Erythroblast (primary cell): ENCODE results near the gene PSMC5.
A peak's percentile ranks its signal among the peaks of the same experiment; 100 is the strongest.

ENCODE experiments used
- DNase-seq, 2 experiments: peaks; one replicate each; lab custom pipeline; 2025; lab: John Stamatoyannopoulos, UW
- GATA1 ChIP-seq: IDR thresholded peaks from 2 replicates; pipeline ENCODE4 v1.6.1; 2011; ENCODE audit warnings: low read depth, mild to moderate bottlenecking, control low read depth, low read length, moderate library complexity
- POLR2A ChIP-seq: IDR thresholded peaks from 2 replicates; pipeline ENCODE4 v1.6.1; 2011; ENCODE audit warnings: mild to moderate bottlenecking, low read length

PSMC5 gene

GRCh38 chr17:63805591-63805990 is 21.6 kb upstream of the PSMC5 start:
- no peak for TF ChIP-seq POLR2A
- no peak for TF ChIP-seq GATA1
- DNase-seq: peak; percentile 34 to 46

GRCh38 chr17:63809970-63810369 is 17.3 kb upstream of the PSMC5 start:
- DNase-seq: no peak
- TF ChIP-seq GATA1 (no peak), POLR2A (no peak)

- no peak for TF ChIP-seq POLR2A
- no peak for TF ChIP-seq GATA1
- no peak for DNase-seq
Measured at GRCh38 chr17:63816123-63816522, 11.1 kb upstream of the PSMC5 start.

- DNase-seq: no peak
- TF ChIP-seq POLR2A (no peak), GATA1 (no peak)
Measured at GRCh38 chr17:63816669-63817068, 10.6 kb upstream of the PSMC5 start.

GRCh38 chr17:63817736-63818385 is 9.4 kb upstream of the PSMC5 start:
- TF ChIP-seq GATA1 (no peak), POLR2A (no peak)
- no peak for DNase-seq

GRCh38 chr17:63819131-63819530 is 8.1 kb upstream of the PSMC5 start:
- no peak for DNase-seq
- no peak for TF ChIP-seq POLR2A
- no peak for TF ChIP-seq GATA1

- TF ChIP-seq GATA1 (no peak), POLR2A (no peak)
- DNase-seq: no peak
Measured at GRCh38 chr17:63819585-63820537, 7.4 kb upstream of the PSMC5 start.

- no peak for DNase-seq
- no peak for TF ChIP-seq GATA1
- TF ChIP-seq POLR2A: no peak
Measured at GRCh38 chr17:63820963-63821561, 6.2 kb upstream of the PSMC5 start.

GRCh38 chr17:63821804-63822203 is 5.4 kb upstream of the PSMC5 start:
- no peak for DNase-seq
- no peak for TF ChIP-seq GATA1
- TF ChIP-seq POLR2A: no peak

- TF ChIP-seq GATA1 (no peak), POLR2A (no peak)
- DNase-seq: no peak
Measured at GRCh38 chr17:63822537-63822936, 4.7 kb upstream of the PSMC5 start.

- DNase-seq: no peak
- TF ChIP-seq GATA1 (no peak), POLR2A (no peak)
Measured at GRCh38 chr17:63823659-63824331, 3.4 kb upstream of the PSMC5 start.

- no peak for DNase-seq
- TF ChIP-seq POLR2A (no peak), GATA1 (no peak)
Measured at GRCh38 chr17:63824362-63824761, 2.9 kb upstream of the PSMC5 start.

- TF ChIP-seq GATA1: no peak
- no peak for TF ChIP-seq POLR2A
- DNase-seq: no peak
Measured at GRCh38 chr17:63826468-63827001, 696 bp upstream of the PSMC5 start.

GRCh38 chr17:63827801-63828221 is 580 bp downstream of the PSMC5 start:
- TF ChIP-seq POLR2A (no peak), GATA1 (no peak)
- peak in 1 of 2 experiments; percentile 64 for DNase-seq
